ENCODE measurements around the gene IDH1.

Gene IDH1

GRCh38 chr2:208254871-208255556 is at the start of gene IDH1:
IDH1 (minus strand) TSS chr2:208255071; CDS start chr2:208251551, 3,520 bp downstream.
- Histone ChIP-seq H3K27me3 (ENCODE audit: control insufficient read depth, insufficient read depth, low read length) (no peaks in the 10 kb centered on the region), H3K36me3 (ENCODE audit: control insufficient read depth, insufficient read depth, low read length) (peaks cover 5% of the 10 kb centered on the region; the same call in 1 of the 2 replicates), H3K9me3 (ENCODE audit: control insufficient read depth, insufficient read depth, low read length) (no peaks in the 10 kb centered on the region), H3K4me1 (ENCODE audit: control insufficient read depth, insufficient read depth, low read length) (no peaks in the 10 kb centered on the region; the same call in 1 of the 2 replicates), H3K4me3 (ENCODE audit: low read length) (peak within 1 kb of the TSS; percentile 84), H3K27ac (ENCODE audit: low read length) (no peak within 1 kb of the TSS)
- DNase-seq (ENCODE audit: low read depth, low spot score): peak; percentile 82
- no CpG with 5 or more reads among the region's 48 CpGs for WGBS (ENCODE audit: insufficient coverage, insufficient read length)

DNA sequence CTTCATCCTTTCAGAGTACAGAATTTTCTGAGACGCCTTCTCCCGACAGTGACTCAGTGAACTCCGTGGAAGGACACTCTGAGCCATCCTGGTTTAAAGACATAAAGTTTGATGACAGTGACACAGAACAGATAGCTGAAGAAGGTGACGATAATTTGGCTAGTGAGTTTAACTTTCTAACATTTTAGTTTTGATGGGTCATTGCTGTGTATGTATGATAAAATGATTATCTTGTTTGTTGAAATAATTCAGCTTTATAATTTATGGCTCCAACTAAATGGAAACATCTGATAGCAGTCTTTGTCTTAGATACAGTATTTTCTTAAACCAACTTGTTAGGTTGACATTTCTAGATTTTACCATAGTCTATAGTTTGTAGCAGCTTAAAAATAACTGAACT is 49.3 kb upstream of the IDH1 start:
- no peaks in the 10 kb centered on the region for H3K9me3 ChIP-seq (ENCODE audit: control insufficient read depth, insufficient read depth, low read length)
- no peaks in the 10 kb centered on the region for H3K4me1 ChIP-seq (ENCODE audit: control insufficient read depth, insufficient read depth, low read length)
- no peak for DNase-seq (ENCODE audit: low read depth, low spot score)
- no CpG with 5 or more reads among the region's 4 CpGs for WGBS (ENCODE audit: insufficient coverage, insufficient read length)
- no peak overlapping the region for H3K4me3 ChIP-seq (ENCODE audit: low read length)
- H3K36me3 ChIP-seq (ENCODE audit: control insufficient read depth, insufficient read depth, low read length): peaks cover 8% of the 10 kb centered on the region; the same call in 1 of the 2 replicates
- H3K27me3 ChIP-seq (ENCODE audit: control insufficient read depth, insufficient read depth, low read length): no peaks in the 10 kb centered on the region
- no peak overlapping the region for H3K27ac ChIP-seq (ENCODE audit: low read length)

GRCh38 chr2:208300847-208301618 is 46.2 kb upstream of the IDH1 start:
- H3K4me3 ChIP-seq (ENCODE audit: low read length): no peak overlapping the region
- H3K27me3 ChIP-seq (ENCODE audit: control insufficient read depth, insufficient read depth, low read length): no peaks in the 10 kb centered on the region
- H3K36me3 ChIP-seq (ENCODE audit: control insufficient read depth, insufficient read depth, low read length): peaks cover 8% of the 10 kb centered on the region; the same call in 1 of the 2 replicates
- no peaks in the 10 kb centered on the region for H3K9me3 ChIP-seq (ENCODE audit: control insufficient read depth, insufficient read depth, low read length)
- H3K27ac ChIP-seq (ENCODE audit: low read length): no peak overlapping the region
- no peak for DNase-seq (ENCODE audit: low read depth, low spot score)
- H3K4me1 ChIP-seq (ENCODE audit: control insufficient read depth, insufficient read depth, low read length): no peaks in the 10 kb centered on the region
- no CpG with 5 or more reads among the region's 5 CpGs for WGBS (ENCODE audit: insufficient coverage, insufficient read length)

- DNase-seq (ENCODE audit: low read depth, low spot score): no peak
- no CpG with 5 or more reads among the region's 1 CpG for WGBS (ENCODE audit: insufficient coverage, insufficient read length)
These were observed 43.1 kb upstream of the IDH1 start for GRCh38 chr2:208297961-208298360.

GRCh38 chr2:208296610-208297009 is 41.7 kb upstream of the IDH1 start:
- H3K36me3 ChIP-seq (ENCODE audit: control insufficient read depth, insufficient read depth, low read length): peaks cover 4% of the 10 kb centered on the region; the same call in 1 of the 2 replicates
- H3K4me3 ChIP-seq (ENCODE audit: low read length): no peak overlapping the region
- H3K4me1 ChIP-seq (ENCODE audit: control insufficient read depth, insufficient read depth, low read length): no peaks in the 10 kb centered on the region
- no peak overlapping the region for H3K27ac ChIP-seq (ENCODE audit: low read length)
- no peaks in the 10 kb centered on the region for H3K27me3 ChIP-seq (ENCODE audit: control insufficient read depth, insufficient read depth, low read length)
- no peak for DNase-seq (ENCODE audit: low read depth, low spot score)
- 100% methylated on average over 1 of the region's 2 CpGs for WGBS (ENCODE audit: insufficient coverage, insufficient read length)
- no peaks in the 10 kb centered on the region for H3K9me3 ChIP-seq (ENCODE audit: control insufficient read depth, insufficient read depth, low read length)

More at GRCh38 chr2:208297961-208298360, 43.1 kb upstream of the IDH1 start:
- Histone ChIP-seq H3K4me3 (ENCODE audit: low read length) (no peak overlapping the region), H3K4me1 (ENCODE audit: control insufficient read depth, insufficient read depth, low read length) (no peaks in the 10 kb centered on the region), H3K9me3 (ENCODE audit: control insufficient read depth, insufficient read depth, low read length) (no peaks in the 10 kb centered on the region), H3K27me3 (ENCODE audit: control insufficient read depth, insufficient read depth, low read length) (no peaks in the 10 kb centered on the region), H3K36me3 (ENCODE audit: control insufficient read depth, insufficient read depth, low read length) (peaks cover 4% of the 10 kb centered on the region; the same call in 1 of the 2 replicates), H3K27ac (ENCODE audit: low read length) (no peak overlapping the region)

GRCh38 chr2:208295834-208296233 is 41.0 kb upstream of the IDH1 start:
- Histone ChIP-seq H3K4me1 (ENCODE audit: control insufficient read depth, insufficient read depth, low read length) (no peaks in the 10 kb centered on the region), H3K27me3 (ENCODE audit: control insufficient read depth, insufficient read depth, low read length) (no peaks in the 10 kb centered on the region), H3K36me3 (ENCODE audit: control insufficient read depth, insufficient read depth, low read length) (no peaks in the 10 kb centered on the region; the same call in 1 of the 2 replicates), H3K27ac (ENCODE audit: low read length) (no peak overlapping the region), H3K9me3 (ENCODE audit: control insufficient read depth, insufficient read depth, low read length) (no peaks in the 10 kb centered on the region), H3K4me3 (ENCODE audit: low read length) (no peak overlapping the region)
- WGBS (ENCODE audit: insufficient coverage, insufficient read length): no CpG with 5 or more reads among the region's 4 CpGs
- no peak for DNase-seq (ENCODE audit: low read depth, low spot score)

DNA sequence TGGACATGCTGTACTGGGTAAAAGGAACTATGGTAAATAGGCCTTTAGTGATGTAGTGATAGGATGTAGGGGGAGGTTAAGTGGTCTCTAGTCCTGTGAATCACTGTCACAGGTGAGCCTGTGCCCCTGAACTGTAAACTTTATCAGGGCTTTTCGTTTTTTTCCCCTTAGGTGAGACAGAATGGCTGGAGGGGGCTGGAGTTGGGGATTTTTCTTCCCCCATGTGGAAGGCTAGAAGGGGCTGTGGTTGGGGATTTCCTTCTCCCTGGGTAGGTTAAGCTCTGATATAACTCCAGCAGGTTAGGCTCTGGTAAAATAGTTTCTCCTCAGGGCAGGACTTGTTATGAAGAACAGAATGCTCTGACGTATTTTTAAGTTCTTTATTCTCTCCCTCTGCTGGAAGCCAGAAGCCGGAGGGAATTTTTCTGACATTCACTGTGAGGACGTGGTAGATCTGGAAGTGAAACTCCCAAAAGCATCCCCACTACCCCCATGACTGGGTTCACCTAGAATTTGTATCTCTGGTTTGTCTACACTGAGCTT is 39.7 kb upstream of the IDH1 start:
- no peaks in the 10 kb centered on the region for H3K27me3 ChIP-seq (ENCODE audit: control insufficient read depth, insufficient read depth, low read length)
- H3K4me3 ChIP-seq (ENCODE audit: low read length): no peak overlapping the region
- DNase-seq (ENCODE audit: low read depth, low spot score): no peak
- no peaks in the 10 kb centered on the region; the same call in 1 of the 2 replicates for H3K36me3 ChIP-seq (ENCODE audit: control insufficient read depth, insufficient read depth, low read length)
- no peak overlapping the region for H3K27ac ChIP-seq (ENCODE audit: low read length)
- H3K9me3 ChIP-seq (ENCODE audit: control insufficient read depth, insufficient read depth, low read length): no peaks in the 10 kb centered on the region
- no peaks in the 10 kb centered on the region for H3K4me1 ChIP-seq (ENCODE audit: control insufficient read depth, insufficient read depth, low read length)
- WGBS (ENCODE audit: insufficient coverage, insufficient read length): no CpG with 5 or more reads among the region's 4 CpGs

DNA sequence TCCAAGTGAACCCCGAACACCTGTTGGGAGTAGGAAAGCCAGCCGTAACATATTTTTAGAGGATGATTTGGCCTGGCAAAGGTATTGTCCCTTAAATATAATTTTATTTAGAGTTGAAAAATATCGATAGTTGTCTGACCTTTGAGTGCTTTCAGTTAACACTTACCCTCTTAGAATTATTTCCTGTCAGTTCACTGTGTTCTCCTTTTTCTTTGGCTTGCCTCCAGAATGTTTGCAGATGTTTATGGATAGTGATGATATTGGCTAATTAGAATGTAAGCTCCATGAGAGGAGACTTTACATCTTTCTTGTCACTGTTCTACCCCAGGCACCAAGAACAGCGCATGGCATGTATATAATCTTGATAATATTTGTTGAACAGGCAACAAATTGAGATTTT is 31.0 kb upstream of the IDH1 start:
- no peak overlapping the region for H3K4me3 ChIP-seq (ENCODE audit: low read length)
- H3K36me3 ChIP-seq (ENCODE audit: control insufficient read depth, insufficient read depth, low read length): peaks cover 2% of the 10 kb centered on the region; the same call in 1 of the 2 replicates
- H3K4me1 ChIP-seq (ENCODE audit: control insufficient read depth, insufficient read depth, low read length): no peaks in the 10 kb centered on the region
- H3K27ac ChIP-seq (ENCODE audit: low read length): no peak overlapping the region
- WGBS (ENCODE audit: insufficient coverage, insufficient read length): no CpG with 5 or more reads among the region's 4 CpGs
- no peak for DNase-seq (ENCODE audit: low read depth, low spot score)
- no peaks in the 10 kb centered on the region for H3K9me3 ChIP-seq (ENCODE audit: control insufficient read depth, insufficient read depth, low read length)
- no peaks in the 10 kb centered on the region for H3K27me3 ChIP-seq (ENCODE audit: control insufficient read depth, insufficient read depth, low read length)

DNA sequence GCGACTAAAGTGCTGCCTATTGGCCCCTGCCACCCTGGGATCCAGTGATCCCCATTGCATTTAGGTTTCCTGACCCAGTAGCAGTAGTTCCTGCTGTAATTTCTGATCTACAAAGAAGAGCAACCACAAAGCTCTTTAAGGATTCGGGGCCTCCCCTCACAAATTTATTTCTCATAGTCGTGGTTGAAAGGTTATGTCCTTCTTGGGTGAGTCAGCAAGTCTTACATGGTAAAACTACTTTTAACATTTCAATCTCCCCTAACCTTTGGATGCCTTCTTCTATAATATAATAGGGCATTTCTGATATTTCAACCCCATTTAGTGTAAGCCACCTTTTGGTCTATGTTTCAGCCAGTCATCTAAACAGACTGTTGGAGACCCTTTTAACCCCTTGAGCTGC is 26.1 kb upstream of the IDH1 start:
- H3K27me3 ChIP-seq (ENCODE audit: control insufficient read depth, insufficient read depth, low read length): no peaks in the 10 kb centered on the region
- H3K27ac ChIP-seq (ENCODE audit: low read length): no peak overlapping the region
- H3K9me3 ChIP-seq (ENCODE audit: control insufficient read depth, insufficient read depth, low read length): no peaks in the 10 kb centered on the region
- no CpG with 5 or more reads among the region's 3 CpGs for WGBS (ENCODE audit: insufficient coverage, insufficient read length)
- DNase-seq (ENCODE audit: low read depth, low spot score): no peak
- H3K4me3 ChIP-seq (ENCODE audit: low read length): no peak overlapping the region
- no peaks in the 10 kb centered on the region for H3K4me1 ChIP-seq (ENCODE audit: control insufficient read depth, insufficient read depth, low read length)
- H3K36me3 ChIP-seq (ENCODE audit: control insufficient read depth, insufficient read depth, low read length): peaks cover 2% of the 10 kb centered on the region; the same call in 1 of the 2 replicates

GRCh38 chr2:208280234-208280633 is 25.4 kb upstream of the IDH1 start:
- Histone ChIP-seq H3K36me3 (ENCODE audit: control insufficient read depth, insufficient read depth, low read length) (peaks cover 2% of the 10 kb centered on the region; the same call in 1 of the 2 replicates), H3K27ac (ENCODE audit: low read length) (no peak overlapping the region), H3K9me3 (ENCODE audit: control insufficient read depth, insufficient read depth, low read length) (no peaks in the 10 kb centered on the region), H3K4me3 (ENCODE audit: low read length) (no peak overlapping the region), H3K27me3 (ENCODE audit: control insufficient read depth, insufficient read depth, low read length) (no peaks in the 10 kb centered on the region), H3K4me1 (ENCODE audit: control insufficient read depth, insufficient read depth, low read length) (no peaks in the 10 kb centered on the region)
- WGBS (ENCODE audit: insufficient coverage, insufficient read length): no CpG with 5 or more reads among the region's 2 CpGs
- DNase-seq (ENCODE audit: low read depth, low spot score): no peak

Data from iPS DF 6.9 (cell line).